GM12892 (cell line): Measurements from ENCODE around the gene THSD7B.

ENCODE experiments used
- POLR2A ChIP-seq: IDR thresholded peaks from 2 replicates; pipeline ENCODE4 v1.6.1; 2011; ENCODE audit warnings: low read depth, low read length, control low read depth
- TAF1 ChIP-seq: IDR thresholded peaks from 2 replicates; pipeline ENCODE4 v1.6.1; 2011; ENCODE audit warnings: low read depth, mild to moderate bottlenecking, control low read depth, low read length, borderline replicate concordance

GRCh38 chr2:137444970-137445369 lies 679.6 kb downstream of the THSD7B start:
- TF ChIP-seq TAF1: no peak
- TF ChIP-seq POLR2A: no peak
